HepG2 (cell line): ENCODE measurements around the gene KCNQ1OT1. TPM values are rescaled to one million over a fixed set of nuclear protein-coding genes. Genes with fewer than 3 reads are reported as not detected.

Experiments
- AFF4 ChIP-seq: sonication (generic); formaldehyde crosslinking; IDR thresholded peaks from 2 replicates; pipeline ENCODE4 v1.4.0; 2020; ENCODE audit warnings: missing genetic modification reagents
- CC2D1A ChIP-seq: sonication (generic); formaldehyde crosslinking; IDR thresholded peaks from 2 replicates; pipeline ENCODE4 v1.8.1; 2023; ENCODE audit warnings: mild to moderate bottlenecking, missing genetic modification reagents
- FOSL1 ChIP-seq: sonication (generic); formaldehyde crosslinking; IDR thresholded peaks from 2 replicates; pipeline ENCODE4 v1.9.0; 2021; ENCODE audit warnings: missing genetic modification reagents, borderline replicate concordance
- HOXA5 ChIP-seq: sonication (generic); formaldehyde crosslinking; IDR thresholded peaks from 2 replicates; pipeline ENCODE4 v1.4.0; 2020; ENCODE audit warnings: missing genetic modification reagents
- KDM3A ChIP-seq: IDR thresholded peaks from 2 replicates; pipeline ENCODE4 v1.6.1; 2018; ENCODE audit warnings: low read depth, missing compliant biosample characterization
- KMT2A ChIP-seq: sonication (generic); formaldehyde crosslinking; IDR thresholded peaks from 2 replicates; pipeline ENCODE4 v1.4.0; 2020; ENCODE audit warnings: missing genetic modification reagents
- LCORL ChIP-seq, 2 experiments: fragments of 450-650 bp in 1 of 2; sonication (generic) in 1 of 2; formaldehyde crosslinking in 1 of 2; IDR thresholded peaks; 2 replicates each; pipeline versions ENCODE4 v1.5.0 to v1.6.1; 2017 to 2020; ENCODE audit warnings: antibody characterized with exemption in 1 of 2, missing genetic modification reagents in 1 of 2
- NFKBIZ ChIP-seq: IDR thresholded peaks from 2 replicates; pipeline ENCODE4 v1.6.1; 2018; ENCODE audit warnings: missing genetic modification reagents, missing compliant biosample characterization
- SALL1 ChIP-seq: sonication (generic); formaldehyde crosslinking; IDR thresholded peaks from 2 replicates; pipeline ENCODE4 v1.8.0; 2022; ENCODE audit warnings: mild to moderate bottlenecking, missing genetic modification reagents
- ZBTB21 ChIP-seq: sonication (generic); formaldehyde crosslinking; IDR thresholded peaks from 2 replicates; pipeline ENCODE4 v1.4.0; 2020; ENCODE audit warnings: missing genetic modification reagents
- ZNF180 ChIP-seq: sonication (generic); formaldehyde crosslinking; IDR thresholded peaks from 2 replicates; pipeline ENCODE4 v1.4.0; 2020; ENCODE audit warnings: low read depth, missing genetic modification reagents, borderline replicate concordance
- ZNF264 ChIP-seq: sonication (generic); formaldehyde crosslinking; IDR thresholded peaks from 2 replicates; pipeline ENCODE4 v1.4.0; 2020; ENCODE audit warnings: missing genetic modification reagents
- ZNF674 ChIP-seq: sonication (generic); formaldehyde crosslinking; IDR thresholded peaks from 2 replicates; pipeline ENCODE4 v1.5.0; 2020; ENCODE audit warnings: low read depth, mild to moderate bottlenecking, missing genetic modification reagents
- ZNF761 ChIP-seq: sonication (generic); formaldehyde crosslinking; conservative IDR thresholded peaks from 2 replicates; pipeline ENCODE4 v1.4.0; 2020; ENCODE audit warnings: mild to moderate bottlenecking, missing genetic modification reagents
- polyA plus RNA-seq, 8 experiments: library from polyadenylated mRNA; depleted of rRNA in 3 of 8; stranded (reverse) in 7 of 8; unstranded in 1 of 8; fragments of >200 nt; fragmentation: Illumina TruSeq in 4 of 8; extraction: Trizol in 4 of 8; gene quantifications; 2 replicates each; pipeline versions ENCODE4 v1.2.1 to v1.2.3, GENCODE V29; 2011 to 2016; ENCODE audit warnings: low read depth in 4 of 8, missing spikeins in 1 of 8, mixed read lengths in 1 of 8; ENCODE audit not compliant: insufficient read depth in 1 of 8
- total RNA-seq, 5 experiments: library from RNA; depleted of rRNA; stranded (reverse); fragments of >200 nt; fragmentation: Illumina TruSeq; extraction: Trizol; gene quantifications; 2 replicates each; pipeline ENCODE4 v1.2.3, GENCODE V29; 2016; ENCODE audit warnings: low read depth in 1 of 5
- TF ChIP-seq, protein P1 (sequence below): sonication (generic); formaldehyde crosslinking; IDR thresholded peaks from 2 replicates; pipeline ENCODE4 v1.4.0; 2020; ENCODE audit warnings: missing genetic modification reagents
- TF ChIP-seq, protein P2 (sequence below): sonication (generic); formaldehyde crosslinking; conservative IDR thresholded peaks from 2 replicates; pipeline ENCODE4 v1.4.0; 2020; ENCODE audit warnings: missing genetic modification reagents
- TF ChIP-seq, protein P3 (sequence below): IDR thresholded peaks from 2 replicates; pipeline ENCODE4 v1.6.1; 2012; ENCODE audit warnings: low read length, improper control_type of control experiment
- TF ChIP-seq, protein P4 (sequence below): conservative IDR thresholded peaks from 2 replicates; pipeline ENCODE4 v1.6.1; 2018; ENCODE audit warnings: missing genetic modification reagents

KCNQ1OT1 gene
- total and polyA plus RNA-seq, 2 of the 13 experiments (the other 11 are each of a cell fraction or from before 2014, with no cell fraction given) = 1.3 to 18.9 TPM

GRCh38 chr11:2563213-2564007 is 136.4 kb downstream of the KCNQ1OT1 start (continued):
- TF ChIP-seq, protein P1, sequence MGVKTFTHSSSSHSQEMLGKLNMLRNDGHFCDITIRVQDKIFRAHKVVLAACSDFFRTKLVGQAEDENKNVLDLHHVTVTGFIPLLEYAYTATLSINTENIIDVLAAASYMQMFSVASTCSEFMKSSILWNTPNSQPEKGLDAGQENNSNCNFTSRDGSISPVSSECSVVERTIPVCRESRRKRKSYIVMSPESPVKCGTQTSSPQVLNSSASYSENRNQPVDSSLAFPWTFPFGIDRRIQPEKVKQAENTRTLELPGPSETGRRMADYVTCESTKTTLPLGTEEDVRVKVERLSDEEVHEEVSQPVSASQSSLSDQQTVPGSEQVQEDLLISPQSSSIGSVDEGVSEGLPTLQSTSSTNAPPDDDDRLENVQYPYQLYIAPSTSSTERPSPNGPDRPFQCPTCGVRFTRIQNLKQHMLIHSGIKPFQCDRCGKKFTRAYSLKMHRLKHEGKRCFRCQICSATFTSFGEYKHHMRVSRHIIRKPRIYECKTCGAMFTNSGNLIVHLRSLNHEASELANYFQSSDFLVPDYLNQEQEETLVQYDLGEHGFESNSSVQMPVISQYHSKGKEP (CRISPR knock-in tag) = no peak
- TF ChIP-seq HOXA5 (CRISPR knock-in tag) (peak; percentile 99), AFF4 (CRISPR knock-in tag) (peak; percentile 55), NFKBIZ (peak; percentile 90), ZBTB21 (no peak), KDM3A (no peak), CC2D1A (CRISPR knock-in tag) (no peak), LCORL (IDR thresholded peaks at IDR 0.05) (no peak), LCORL (CRISPR knock-in tag; IDR thresholded peaks at IDR 0.05) (peak; percentile 82), ZNF674 (CRISPR knock-in tag) (no peak), ZNF761 (CRISPR knock-in tag) (peak; percentile 22; the same call in 1 of the 2 replicates), ZNF180 (no peak), ZNF264 (CRISPR knock-in tag) (peak; percentile 18; the same call in 1 of the 2 replicates), SALL1 (CRISPR knock-in tag) (peak; percentile 60), FOSL1 (CRISPR knock-in tag) (no peak), KMT2A (CRISPR knock-in tag) (no peak)
- TF ChIP-seq, protein P2, sequence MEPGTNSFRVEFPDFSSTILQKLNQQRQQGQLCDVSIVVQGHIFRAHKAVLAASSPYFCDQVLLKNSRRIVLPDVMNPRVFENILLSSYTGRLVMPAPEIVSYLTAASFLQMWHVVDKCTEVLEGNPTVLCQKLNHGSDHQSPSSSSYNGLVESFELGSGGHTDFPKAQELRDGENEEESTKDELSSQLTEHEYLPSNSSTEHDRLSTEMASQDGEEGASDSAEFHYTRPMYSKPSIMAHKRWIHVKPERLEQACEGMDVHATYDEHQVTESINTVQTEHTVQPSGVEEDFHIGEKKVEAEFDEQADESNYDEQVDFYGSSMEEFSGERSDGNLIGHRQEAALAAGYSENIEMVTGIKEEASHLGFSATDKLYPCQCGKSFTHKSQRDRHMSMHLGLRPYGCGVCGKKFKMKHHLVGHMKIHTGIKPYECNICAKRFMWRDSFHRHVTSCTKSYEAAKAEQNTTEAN (CRISPR knock-in tag) = 0 out of 2 replicates have a peak, but pooled peaks have one; percentile 43
- TF ChIP-seq, protein P3, sequence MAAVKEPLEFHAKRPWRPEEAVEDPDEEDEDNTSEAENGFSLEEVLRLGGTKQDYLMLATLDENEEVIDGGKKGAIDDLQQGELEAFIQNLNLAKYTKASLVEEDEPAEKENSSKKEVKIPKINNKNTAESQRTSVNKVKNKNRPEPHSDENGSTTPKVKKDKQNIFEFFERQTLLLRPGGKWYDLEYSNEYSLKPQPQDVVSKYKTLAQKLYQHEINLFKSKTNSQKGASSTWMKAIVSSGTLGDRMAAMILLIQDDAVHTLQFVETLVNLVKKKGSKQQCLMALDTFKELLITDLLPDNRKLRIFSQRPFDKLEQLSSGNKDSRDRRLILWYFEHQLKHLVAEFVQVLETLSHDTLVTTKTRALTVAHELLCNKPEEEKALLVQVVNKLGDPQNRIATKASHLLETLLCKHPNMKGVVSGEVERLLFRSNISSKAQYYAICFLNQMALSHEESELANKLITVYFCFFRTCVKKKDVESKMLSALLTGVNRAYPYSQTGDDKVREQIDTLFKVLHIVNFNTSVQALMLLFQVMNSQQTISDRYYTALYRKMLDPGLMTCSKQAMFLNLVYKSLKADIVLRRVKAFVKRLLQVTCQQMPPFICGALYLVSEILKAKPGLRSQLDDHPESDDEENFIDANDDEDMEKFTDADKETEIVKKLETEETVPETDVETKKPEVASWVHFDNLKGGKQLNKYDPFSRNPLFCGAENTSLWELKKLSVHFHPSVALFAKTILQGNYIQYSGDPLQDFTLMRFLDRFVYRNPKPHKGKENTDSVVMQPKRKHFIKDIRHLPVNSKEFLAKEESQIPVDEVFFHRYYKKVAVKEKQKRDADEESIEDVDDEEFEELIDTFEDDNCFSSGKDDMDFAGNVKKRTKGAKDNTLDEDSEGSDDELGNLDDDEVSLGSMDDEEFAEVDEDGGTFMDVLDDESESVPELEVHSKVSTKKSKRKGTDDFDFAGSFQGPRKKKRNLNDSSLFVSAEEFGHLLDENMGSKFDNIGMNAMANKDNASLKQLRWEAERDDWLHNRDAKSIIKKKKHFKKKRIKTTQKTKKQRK = no peak
- TF ChIP-seq, protein P4, sequence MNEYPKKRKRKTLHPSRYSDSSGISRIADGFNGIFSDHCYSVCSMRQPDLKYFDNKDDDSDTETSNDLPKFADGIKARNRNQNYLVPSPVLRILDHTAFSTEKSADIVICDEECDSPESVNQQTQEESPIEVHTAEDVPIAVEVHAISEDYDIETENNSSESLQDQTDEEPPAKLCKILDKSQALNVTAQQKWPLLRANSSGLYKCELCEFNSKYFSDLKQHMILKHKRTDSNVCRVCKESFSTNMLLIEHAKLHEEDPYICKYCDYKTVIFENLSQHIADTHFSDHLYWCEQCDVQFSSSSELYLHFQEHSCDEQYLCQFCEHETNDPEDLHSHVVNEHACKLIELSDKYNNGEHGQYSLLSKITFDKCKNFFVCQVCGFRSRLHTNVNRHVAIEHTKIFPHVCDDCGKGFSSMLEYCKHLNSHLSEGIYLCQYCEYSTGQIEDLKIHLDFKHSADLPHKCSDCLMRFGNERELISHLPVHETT = no peak; the same call in 1 of the 2 replicates
